ENCODE measurements around the gene FANCL.
"Not testable (repeated sequence)": the region's sequence is repeated elsewhere in the genome, so short reads cannot be mapped to it uniquely, and the experiment has no call there.

FANCL gene

DNA sequence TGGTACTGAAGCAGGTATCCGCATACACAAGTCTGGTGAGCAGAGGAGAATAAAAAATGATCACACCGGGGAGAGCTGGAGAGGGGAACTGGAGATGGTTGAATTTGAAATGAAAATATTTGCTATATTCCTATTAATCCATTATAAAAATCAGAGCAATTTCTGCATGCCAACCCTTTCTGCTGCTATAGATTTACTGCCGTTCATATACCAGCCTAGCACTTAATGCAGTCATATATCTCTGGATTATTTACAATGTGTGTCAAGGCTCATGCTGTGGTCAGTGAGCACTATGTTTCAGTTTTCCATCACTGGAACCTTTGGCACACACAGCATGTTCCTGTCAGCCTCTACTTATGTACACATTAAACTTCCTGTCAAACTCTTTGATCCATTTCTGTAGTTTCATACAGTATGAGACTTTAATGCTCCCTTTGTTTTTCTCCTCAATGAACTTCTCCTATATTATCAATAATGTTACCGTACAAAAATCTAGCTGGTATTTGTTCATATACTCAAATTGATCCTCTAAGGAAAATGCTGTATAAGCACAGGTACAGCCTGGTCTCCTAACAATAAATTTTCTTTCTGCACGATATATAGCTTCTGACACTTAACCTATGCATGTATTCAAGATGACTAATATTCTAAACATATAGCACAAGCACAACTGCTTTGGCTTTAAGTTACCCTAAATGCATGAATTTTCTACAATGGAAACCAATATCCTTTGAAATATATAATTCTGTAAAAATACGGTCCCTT lies 36.7 kb downstream of the FANCL start:
- DNase-seq: no peak

DNA sequence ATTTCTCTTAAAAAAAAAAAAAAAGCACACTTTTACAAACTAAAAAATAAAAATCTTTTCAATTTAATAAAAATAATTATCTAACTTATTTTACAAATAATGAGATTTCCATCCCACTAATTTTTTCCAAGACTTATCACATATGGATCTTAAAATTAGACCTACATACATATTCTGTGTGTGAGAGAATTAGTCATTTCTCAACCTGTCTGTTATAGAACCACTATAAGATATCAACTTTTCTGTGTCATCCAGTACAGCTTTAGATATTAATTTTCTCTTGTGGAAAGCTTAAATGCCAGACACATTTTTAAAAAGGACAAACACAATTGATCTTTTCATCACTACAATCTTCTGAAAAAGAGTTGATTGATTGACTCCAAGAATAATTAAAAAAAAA lies 38.1 kb downstream of the FANCL start:
- no peak for DNase-seq

DNA sequence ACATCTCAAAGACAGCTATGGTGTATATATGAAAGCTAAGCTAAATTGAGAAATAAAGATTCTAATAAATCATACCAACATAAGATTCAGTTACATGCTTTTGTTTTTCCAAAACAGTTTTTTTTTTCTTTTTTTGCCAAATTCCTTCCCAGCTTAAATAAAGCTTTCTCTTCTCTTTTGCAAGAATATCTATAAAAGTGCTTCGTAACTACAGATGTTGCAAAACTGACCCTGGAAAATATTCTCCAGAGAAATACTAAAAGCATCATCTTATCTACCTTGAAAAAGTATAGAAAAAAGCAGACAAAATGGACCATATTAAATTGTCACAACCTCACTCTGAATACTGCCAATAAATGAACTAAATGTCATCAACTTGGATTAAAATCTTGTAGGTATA lies 38.7 kb downstream of the FANCL start:
- DNase-seq: no peak

DNA sequence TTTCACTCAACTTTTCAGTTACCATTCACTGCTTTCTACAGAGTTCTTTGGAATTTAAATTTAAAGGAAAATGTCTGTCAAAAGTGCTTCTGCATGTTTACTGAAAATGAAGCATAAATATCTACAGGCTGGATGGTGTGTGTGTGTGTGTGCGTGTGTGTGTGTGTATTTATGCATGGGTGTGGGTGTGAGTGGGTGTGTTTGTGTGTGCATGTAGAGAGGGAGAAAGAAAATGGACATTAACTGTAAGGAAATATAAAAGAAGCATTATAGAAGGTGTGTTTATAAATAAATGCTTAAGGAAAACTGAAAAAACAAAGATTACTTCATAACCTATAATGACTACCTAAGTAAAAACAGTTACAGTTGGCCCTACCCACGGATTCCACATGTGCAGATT lies 43.2 kb downstream of the FANCL start:
- DNase-seq: no peak

DNA sequence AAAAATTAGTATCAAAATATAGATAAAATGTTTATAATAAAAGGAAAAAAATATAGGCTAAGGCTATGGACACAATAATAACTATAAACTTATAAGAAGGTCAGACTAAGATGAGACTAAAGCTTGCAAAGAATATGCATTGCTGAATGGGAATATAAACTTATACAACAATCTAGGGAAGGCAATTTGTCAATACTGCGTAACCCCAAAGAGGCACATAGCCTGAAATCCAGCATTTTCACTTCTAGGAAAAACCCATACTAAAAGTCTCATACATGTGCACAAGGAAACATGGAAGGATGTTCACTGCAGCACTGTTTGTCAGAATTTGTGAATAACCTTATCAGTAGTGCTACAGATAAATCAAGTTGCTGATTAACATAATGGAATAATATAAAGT lies 45.5 kb downstream of the FANCL start:
- DNase-seq: no peak

DNA sequence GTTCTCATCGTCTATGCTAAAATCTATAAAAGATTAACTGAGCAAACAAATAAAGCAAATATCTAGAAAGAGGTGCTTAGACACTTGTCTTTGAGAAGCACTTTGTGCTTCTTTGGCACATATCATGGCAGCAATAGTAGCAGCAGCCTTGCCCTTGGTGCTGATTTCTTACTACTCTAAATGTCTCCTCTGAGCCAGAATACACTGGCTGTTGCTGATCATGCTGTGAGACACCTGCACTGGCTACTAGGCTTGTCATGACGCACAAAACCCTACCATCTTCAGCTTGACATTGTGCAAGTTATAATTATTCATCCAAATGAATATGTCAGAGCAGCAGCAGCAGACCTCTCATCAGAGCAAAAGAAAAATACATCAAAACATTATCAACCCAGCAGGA lies 46.7 kb downstream of the FANCL start:
- DNase-seq: no peak

DNA sequence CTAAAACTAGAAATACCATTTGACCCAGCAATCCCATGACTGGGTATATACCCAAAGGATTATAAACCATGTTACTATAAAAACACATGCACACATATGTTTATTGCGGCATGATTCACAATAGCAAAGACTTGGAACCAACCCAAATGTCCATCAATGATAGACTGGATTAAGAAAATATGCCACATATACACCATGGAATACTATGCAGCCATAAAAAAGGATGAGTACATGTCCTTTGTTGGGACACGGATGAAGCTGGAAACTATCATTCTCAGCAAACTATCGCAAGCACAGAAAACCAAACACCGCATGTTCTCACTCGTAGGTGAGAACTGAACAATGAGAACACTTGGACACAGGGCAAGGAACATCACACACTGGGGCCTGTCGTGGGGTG lies 54.1 kb downstream of the FANCL start:
- DNase-seq: not testable (repeated sequence)

DNA sequence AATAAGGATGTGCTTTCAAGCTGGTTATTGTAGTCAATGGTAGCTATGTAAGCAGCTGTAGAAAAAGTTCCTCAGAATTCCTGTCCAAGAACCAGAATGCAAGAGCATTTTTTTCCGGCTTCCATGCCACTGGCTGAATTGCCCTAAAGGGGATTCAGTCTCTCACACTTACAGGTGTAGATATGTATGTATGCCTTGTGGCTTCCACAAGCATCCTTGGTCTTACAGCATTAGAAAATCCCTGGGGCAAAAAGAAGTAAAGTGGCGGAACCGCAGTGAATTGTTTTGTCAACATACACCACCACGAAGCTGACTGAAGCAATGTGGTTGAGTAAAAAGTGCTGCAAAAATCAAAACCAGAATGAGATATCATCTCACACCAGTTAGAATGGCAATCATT lies 54.6 kb downstream of the FANCL start:
- no peak for DNase-seq

DNA sequence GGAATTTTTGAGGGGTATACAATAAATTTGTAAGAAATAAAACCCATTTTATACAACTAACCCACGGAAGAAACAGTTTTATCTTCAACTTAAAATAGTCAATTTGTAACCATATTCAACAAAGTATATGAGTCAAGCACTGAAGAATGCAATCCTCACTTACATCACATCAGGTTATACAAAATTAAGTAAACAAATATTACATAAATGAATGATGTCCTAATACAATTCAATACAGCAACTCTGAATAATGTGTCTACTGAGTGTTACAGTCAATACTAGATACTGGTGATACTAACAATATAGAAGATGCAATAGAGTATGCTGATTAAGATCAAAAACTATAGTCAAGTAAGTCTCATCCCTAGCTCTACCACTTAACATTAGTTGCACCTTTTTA lies 58.6 kb downstream of the FANCL start:
- no peak for DNase-seq

DNA sequence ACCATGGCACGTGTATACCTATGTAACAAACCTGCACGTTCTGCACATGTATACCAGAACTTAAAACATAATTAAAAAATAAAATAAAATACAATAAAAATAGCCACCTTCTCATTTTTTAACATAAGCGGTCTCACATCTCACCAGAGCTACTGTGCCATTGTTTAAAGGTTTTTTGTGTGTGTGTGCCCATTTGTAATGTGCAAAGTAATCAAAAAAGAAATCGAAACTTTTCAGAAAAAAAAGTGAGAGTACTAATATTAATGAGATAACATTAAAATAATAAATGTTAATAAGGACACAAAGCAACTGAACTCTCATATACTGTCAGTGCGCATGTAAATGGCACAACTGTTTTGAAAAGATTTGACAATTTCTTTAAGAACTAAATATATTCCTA lies 60.5 kb downstream of the FANCL start:
- DNase-seq: no peak

DNA sequence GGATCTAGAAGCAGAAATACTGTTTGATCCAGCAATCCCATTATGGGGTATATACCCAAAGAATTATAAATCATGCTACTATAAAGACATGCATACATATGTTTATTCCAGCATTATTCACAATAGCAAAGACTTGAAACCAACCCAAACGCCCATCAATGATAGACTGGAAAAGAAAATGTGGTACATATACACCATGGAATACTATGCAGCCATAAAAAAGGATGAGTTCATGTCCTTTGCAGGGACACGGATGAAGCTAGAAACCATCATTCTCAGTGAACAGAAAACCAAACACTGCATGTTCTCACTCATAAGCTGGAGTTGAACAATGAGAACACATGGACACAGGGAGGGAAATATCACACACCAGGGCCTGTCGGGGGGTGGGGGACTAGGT lies 61.0 kb downstream of the FANCL start:
- DNase-seq: not testable (repeated sequence)

DNA sequence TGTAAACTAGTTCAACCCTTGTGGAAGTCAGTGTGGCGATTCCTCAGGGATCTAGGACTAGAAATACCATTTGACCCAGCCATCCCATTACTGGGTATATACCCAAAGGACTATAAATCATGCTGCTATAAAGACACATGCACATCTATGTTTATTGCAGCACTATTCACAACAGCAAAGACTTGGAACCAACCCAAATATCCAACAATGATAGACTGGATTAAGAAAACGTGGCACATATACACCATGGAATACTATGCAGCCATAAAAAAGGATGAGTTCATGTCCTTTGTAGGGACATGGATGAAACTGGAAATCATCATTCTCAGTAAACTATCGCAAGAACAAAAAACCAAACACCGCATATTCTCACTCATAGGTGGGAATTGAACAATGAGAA lies 63.9 kb downstream of the FANCL start:
- DNase-seq: not testable (repeated sequence)

DNA sequence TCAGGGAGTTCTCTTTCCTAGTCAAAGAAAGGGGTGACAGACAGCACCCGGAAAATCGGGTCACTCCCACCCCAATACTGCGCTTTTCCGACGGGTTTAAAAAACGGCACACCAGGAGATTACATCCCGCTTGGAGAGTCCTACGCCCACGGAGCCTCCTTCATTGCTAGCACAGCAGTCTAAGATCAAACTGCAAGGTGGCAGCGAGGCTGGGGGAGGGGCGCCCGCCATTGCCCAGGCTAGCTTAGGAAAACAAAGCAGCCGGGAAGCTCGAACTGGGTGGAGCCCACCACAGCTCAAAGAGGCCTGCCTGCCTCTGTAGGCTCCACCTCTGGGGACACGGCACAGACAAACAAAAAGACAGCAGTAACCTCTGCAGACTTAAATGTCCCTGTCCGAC lies 69.3 kb downstream of the FANCL start:
- DNase-seq: not testable (repeated sequence)

DNA sequence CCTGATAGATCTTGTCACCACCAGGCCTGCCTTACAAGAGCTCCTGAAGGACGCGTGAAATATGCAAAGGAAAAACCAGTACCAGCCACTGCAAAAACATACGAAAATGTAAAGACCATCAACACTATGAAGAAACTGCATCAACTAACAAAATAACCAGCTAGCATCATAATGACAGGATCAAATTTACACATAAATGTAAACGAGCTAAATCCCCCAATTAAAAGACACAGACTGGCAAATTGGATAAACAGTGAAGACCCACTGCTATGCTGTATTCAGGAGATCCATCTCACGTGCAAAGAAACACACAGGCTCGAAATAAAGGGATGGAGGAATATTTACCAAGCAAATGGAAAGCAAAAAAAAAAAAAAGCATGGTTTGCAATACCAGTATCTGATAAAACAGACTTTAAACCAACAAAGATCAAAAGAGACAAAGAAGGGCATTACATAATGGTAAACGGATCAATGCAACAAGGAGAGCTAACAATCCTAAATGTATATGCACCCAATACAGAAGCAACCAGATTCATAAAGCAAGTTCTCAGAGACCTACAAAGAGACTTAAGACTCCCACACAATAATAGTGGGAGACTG lies 70.7 kb downstream of the FANCL start:
- DNase-seq: not testable (repeated sequence)

DNA sequence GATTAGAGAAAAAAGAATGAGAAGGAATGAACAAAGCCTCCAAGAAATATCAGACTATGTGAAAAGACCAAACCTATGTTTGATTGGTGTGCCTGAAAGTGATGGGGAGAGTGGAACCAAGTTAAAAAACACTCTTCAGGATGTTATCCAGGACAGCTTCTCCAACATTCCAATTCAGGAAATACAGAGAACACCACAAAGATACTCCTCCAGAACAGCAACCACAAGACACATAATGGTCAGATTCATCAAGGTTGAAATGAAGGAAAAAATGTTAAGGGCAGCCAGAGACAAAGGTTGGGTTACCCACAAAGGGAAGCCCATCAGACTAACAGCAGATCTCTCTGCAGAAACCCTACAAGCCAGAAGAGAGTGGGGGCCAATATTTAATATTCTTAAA lies 71.3 kb downstream of the FANCL start:
- not testable (repeated sequence) for DNase-seq

DNA sequence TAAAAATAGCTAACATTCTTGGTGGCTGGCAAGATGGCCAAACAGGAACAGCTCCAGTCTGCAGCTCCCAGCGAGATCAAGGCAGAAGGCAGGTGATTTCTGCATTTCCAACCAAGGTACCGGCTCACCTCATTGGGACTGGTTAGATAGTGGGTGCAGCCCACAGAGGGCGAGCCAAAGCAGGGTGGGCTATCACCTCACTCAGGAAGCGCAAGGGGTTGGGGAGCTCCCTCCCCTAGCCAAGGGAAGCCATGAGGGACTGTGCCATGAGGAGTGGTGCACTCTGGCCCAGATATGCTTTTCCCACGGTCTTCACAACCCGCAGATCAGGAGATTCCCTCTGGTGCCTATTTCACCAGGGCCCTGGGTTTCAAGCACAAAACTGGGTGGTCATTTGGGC lies 73.0 kb downstream of the FANCL start:
- DNase-seq: not testable (repeated sequence)

DNA sequence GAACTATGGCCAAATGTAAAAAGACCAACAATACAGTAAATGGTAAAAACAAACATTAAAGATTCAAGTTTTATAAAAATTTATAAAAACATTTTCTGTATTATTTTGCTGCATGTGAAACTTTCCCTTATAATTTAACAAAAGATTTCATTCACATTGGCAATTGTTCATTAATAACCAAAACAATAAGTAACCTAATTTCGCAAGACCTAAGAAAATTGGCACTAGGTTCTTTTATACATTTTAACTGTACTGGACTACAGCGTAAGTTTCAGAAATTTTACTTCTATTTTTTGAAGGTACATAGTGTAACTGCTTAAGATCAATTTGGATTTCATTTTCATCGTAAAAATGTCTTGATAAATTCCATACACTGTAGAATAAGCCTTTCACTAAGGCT lies 77.2 kb downstream of the FANCL start:
- no peak for DNase-seq

DNA sequence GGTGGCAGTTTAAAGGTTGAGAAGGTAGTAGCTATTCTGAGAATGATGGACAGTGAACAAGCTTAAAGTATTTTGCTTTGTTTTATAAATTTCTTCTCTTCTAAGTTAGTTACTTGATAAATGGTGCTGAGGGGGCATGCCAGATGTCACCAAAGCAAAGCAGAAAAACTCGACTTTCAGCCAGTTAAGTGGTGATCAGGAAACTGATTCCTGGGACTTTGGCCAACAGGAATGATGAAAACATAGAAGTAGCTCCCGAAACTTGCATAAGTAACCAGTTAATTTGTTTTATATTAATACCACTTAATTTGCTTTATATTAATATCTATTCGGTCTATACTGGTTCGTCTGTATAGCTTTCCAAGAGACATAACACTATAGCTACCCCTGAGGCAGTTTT lies 82.6 kb downstream of the FANCL start:
- DNase-seq: no peak

DNA sequence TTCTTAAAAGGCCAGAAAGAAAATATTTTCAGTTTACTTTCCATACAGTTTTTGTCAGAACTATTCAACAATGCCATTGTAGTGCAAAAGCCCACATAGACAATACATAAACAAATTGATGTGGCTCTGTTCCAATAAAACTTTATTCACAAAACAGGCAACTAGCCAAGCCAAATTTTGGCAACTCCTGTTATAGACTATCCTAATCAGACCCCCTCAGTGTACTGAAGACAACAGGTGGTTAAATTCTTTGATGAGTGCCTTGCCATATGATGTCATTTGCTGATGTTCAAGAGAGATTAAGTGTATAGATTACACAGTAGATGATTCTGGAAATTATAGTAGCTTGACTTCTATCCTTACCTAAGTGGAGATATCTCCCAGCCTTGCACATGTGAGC lies 83.4 kb downstream of the FANCL start:
- peak; percentile 1 to 39 for DNase-seq

DNA sequence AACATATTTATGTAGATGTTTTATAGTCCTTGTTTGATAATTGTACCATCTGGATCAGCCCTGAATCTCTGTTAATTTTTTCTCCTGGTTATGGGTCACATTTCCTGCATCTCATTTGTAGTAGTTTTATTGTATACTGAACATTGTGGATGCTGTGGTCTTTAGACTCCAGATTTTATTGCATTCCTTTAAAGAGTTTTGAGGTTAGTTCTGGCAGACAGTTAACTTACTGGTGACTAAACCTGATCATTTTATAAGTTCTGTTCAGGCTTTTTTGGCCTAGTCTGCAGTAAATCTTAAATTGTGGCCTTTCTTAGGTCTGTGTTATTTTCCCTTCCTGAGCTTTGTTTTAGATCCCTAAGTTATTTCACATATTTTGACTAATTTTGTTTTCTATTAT lies 84.3 kb downstream of the FANCL start:
- DNase-seq: no peak

DNA sequence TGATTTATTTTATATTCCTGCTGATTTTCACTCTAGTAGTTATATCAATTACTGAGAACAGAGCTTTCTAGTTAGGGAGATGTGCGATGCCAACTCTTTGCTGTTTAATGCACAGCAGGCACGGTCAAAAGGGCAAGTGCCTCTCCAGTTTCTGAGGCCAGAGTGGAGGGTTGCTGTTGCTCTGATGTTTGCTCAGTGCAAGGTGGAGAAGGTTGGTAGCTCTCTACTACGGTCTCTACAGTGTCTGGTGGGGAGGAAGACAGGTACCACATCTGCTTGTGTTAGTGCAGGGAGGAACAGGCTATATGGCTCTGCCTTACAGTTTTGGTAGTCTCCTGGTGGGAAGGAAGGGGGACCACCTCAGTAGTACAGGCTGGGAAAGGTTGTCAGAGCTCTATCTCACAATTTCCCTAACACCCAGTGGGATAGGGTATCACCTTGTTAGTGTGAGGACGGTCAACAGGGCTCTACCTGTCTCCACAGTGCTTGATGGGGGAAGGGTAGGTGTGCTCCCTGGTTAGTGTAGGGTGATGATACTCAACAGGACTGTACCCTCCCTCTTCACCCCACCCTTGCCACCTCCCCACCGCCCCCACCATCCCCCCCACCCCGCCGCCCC lies 85.9 kb downstream of the FANCL start:
- DNase-seq: no peak

DNA sequence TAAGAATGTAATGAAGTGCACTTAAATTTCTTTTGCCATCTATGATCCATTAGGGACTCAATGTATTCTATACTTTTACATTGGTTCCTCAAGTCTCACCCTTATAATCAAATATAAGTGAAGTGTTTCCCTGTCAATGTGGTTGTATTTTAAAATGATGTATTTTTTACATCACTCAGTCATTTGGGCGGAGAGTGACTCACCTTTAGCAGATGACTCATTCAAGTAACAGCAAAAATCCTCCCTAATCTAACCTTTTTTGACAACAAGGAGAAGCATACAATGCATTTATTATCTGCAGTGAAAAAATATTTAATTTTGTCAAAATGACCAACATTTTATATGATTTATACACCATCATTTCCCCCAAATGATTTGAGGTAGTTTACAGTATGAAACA lies 94.4 kb downstream of the FANCL start:
- DNase-seq: no peak

DNA sequence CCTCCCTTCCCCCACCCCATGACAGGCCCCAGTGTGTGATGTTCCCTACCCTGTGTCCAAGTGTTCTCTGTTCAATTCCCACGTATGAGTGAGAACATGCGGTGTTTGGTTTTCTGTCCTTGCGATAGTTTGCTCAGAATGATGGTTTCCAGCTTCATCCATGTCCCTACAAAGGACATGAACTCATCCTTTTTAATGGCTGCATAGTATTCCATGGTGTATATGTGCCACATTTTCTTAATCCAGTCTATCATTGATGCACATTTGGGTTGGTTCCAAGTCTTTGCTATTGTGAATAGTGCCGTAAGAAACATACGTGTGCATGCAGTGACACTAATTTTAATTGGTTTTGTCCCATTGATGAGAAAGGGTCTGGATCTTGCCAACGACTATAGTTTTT lies 95.4 kb downstream of the FANCL start:
- not testable (repeated sequence) for DNase-seq

DNA sequence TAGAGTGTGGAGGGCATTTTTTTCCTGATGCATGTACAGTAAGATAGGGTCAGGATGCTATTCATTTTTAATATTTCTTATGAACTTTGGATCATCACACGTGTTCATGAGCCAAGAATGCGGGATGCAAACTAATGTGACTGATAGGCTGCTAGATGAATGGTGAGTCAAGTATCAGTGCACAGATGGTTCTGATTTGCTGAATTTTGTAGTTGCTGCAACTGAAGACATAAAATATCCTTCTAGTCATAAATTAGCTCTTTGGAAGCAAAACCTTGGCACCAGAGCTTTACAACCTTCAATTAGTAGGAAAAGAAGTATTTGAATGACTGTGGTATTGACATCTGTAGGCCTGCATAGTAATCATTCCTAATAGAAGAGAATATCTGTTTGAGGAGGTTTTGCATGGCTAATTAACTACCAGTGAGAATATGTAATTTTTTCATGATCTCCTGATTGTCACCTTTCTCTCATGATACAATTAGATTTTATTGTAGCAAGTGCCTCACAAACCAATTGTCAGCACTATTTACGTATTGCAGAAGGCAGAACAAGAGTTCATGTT lies 100.5 kb downstream of the FANCL start:
- DNase-seq: no peak
